MCF 10A (cell line): ENCODE measurements around the gene BICC1. TPM values are rescaled to one million over a fixed set of nuclear protein-coding genes. Genes with fewer than 3 reads are reported as not detected.

Experiments
- BruUV-seq: library from RNA; stranded (reverse); fragments of 400-500 nt; replicated peaks from 2 replicates; lab custom pipeline; 2021; lab: Mats Ljungman, UMichigan
- CTCF ChIA-PET: fragments of 300-600 bp; sonication (Branson Sonifier 250); formaldehyde crosslinking; extraction: SDS; loops from one replicate; lab custom pipeline; 2021; ENCODE audit warnings: antibody characterized with exemption, inconsistent platforms; lab: Yijun Ruan, JAX
- POLR2A ChIA-PET: fragments of 300-600, 350-650 bp; sonication (Branson Sonifier 250); formaldehyde crosslinking; extraction: SDS; loops from one replicate; lab custom pipeline; 2020; ENCODE audit warnings: antibody characterized with exemption, inconsistent platforms; lab: Yijun Ruan, JAX
- DNase-seq: peaks from one replicate; pipeline ENCODE4 v3.0.0-alpha.2; 2018; ENCODE audit not compliant: unreplicated experiment
- H3K27ac Mint-ChIP-seq: one replicate; pipeline ENCODE4 v1.8.0; 2022; ENCODE audit warnings: mild to moderate bottlenecking, low read depth, mixed read lengths; ENCODE audit not compliant: unreplicated experiment
- H3K27me3 Mint-ChIP-seq: one replicate; pipeline ENCODE4 v1.8.0; 2022; ENCODE audit warnings: mixed read lengths; ENCODE audit not compliant: insufficient read depth, unreplicated experiment
- H3K36me3 Mint-ChIP-seq: one replicate; pipeline ENCODE4 v1.8.0; 2022; ENCODE audit warnings: mild to moderate bottlenecking, moderate library complexity, mixed read lengths; ENCODE audit not compliant: insufficient read depth, unreplicated experiment
- H3K4me1 Mint-ChIP-seq: one replicate; pipeline ENCODE4 v1.8.0; 2022; ENCODE audit warnings: mixed read lengths; ENCODE audit not compliant: insufficient read depth, unreplicated experiment
- H3K4me3 Mint-ChIP-seq: one replicate; pipeline ENCODE4 v1.8.0; 2022; ENCODE audit warnings: mild to moderate bottlenecking, moderate library complexity, mixed read lengths; ENCODE audit not compliant: unreplicated experiment
- H3K9me3 Mint-ChIP-seq: one replicate; pipeline ENCODE4 v1.8.0; 2022; ENCODE audit warnings: mixed read lengths; ENCODE audit not compliant: unreplicated experiment
- CTCF ChIP-seq: fragments of 200-600 bp; IDR thresholded peaks from one replicate; pipeline ENCODE4 v1.8.0; 2022; ENCODE audit warnings: antibody characterized with exemption, mild to moderate bottlenecking; ENCODE audit not compliant: unreplicated experiment
- intact Hi-C: fragments of 100-400 bp; cut with micrococcal nuclease; formaldehyde crosslinking; loops from 2 replicates; pipeline ENCODE4 v1.14.1; 2022
- total RNA-seq: library from RNA; stranded (reverse); gene quantifications from 2 replicates; pipeline ENCODE4 v1.2.3, GENCODE V29; 2022

The BICC1 gene
- total RNA-seq, 1 experiment from 2014 or later, result 15.6 TPM

- H3K27me3 Mint-ChIP-seq, result no peaks in the 10 kb centered on the region
- no peak overlapping the region for H3K4me3 Mint-ChIP-seq
- H3K36me3 Mint-ChIP-seq, result no peaks in the 10 kb centered on the region
- H3K4me1 Mint-ChIP-seq, result peaks cover 36% of the 10 kb centered on the region
- peaks cover 18% of the 10 kb centered on the region for H3K9me3 Mint-ChIP-seq
- DNase-seq, result no peak
- intact Hi-C loops, result no loop called here
- ChIA-PET POLR2A (interaction anchor here (0.7 kb wide), 1 partner anchor 850 kb away, joined by 3 read pairs; no protein-coding TSS in a partner anchor), CTCF (no interaction called here)
- no peak for TF ChIP-seq CTCF
- H3K27ac Mint-ChIP-seq, result no peak overlapping the region
- no TSS peak for BruUV-seq
Observed at GRCh38 chr10:58556516-58557165, 44.0 kb downstream of the BICC1 start.

GRCh38 chr10:58557714-58558113, 45.0 kb downstream of the BICC1 start:
- Mint-ChIP-seq H3K36me3 (no peaks in the 10 kb centered on the region), H3K27me3 (no peaks in the 10 kb centered on the region), H3K9me3 (peaks cover 29% of the 10 kb centered on the region), H3K27ac (no peak overlapping the region), H3K4me3 (no peak overlapping the region), H3K4me1 (peaks cover 36% of the 10 kb centered on the region)
- DNase-seq, result no peak
- no peak for TF ChIP-seq CTCF
- ChIA-PET CTCF (no interaction called here), POLR2A (interaction anchor here (0.7 to 1.4 kb wide), 2 partner anchors 33 to 851 kb away, joined by 3 to 4 read pairs; no protein-coding TSS in a partner anchor)
- intact Hi-C loops, result no loop called here
- BruUV-seq, result no TSS peak

- intact Hi-C loops, result no loop called here
- ChIA-PET CTCF (interaction anchor here (0.6 kb wide), 1 partner anchor 261 kb away, joined by 4 read pairs; no protein-coding TSS in a partner anchor), POLR2A (no interaction called here)
- BruUV-seq, result no TSS peak
- Mint-ChIP-seq H3K27ac (no peak overlapping the region), H3K27me3 (no peaks in the 10 kb centered on the region), H3K4me1 (peaks cover 19% of the 10 kb centered on the region), H3K36me3 (no peaks in the 10 kb centered on the region), H3K4me3 (no peak overlapping the region), H3K9me3 (peaks cover 32% of the 10 kb centered on the region)
- no peak for DNase-seq
- no peak for TF ChIP-seq CTCF
Observed at GRCh38 chr10:58560068-58560467, 47.4 kb downstream of the BICC1 start.

GRCh38 chr10:58565271-58565670, 52.6 kb downstream of the BICC1 start:
- H3K36me3 Mint-ChIP-seq, result peaks cover 13% of the 10 kb centered on the region
- H3K27ac Mint-ChIP-seq, result no peak overlapping the region
- no peak overlapping the region for H3K4me3 Mint-ChIP-seq
- peaks cover 19% of the 10 kb centered on the region for H3K4me1 Mint-ChIP-seq
- peaks cover 23% of the 10 kb centered on the region for H3K9me3 Mint-ChIP-seq
- DNase-seq, result no peak
- intact Hi-C loops, result no loop called here
- ChIA-PET CTCF (interaction anchor here (0.6 kb wide), 1 partner anchor 74 kb away, joined by 3 read pairs; no protein-coding TSS in a partner anchor), POLR2A (no interaction called here)
- no TSS peak for BruUV-seq
- H3K27me3 Mint-ChIP-seq, result no peaks in the 10 kb centered on the region
- TF ChIP-seq CTCF, result no peak
